Measurements from ENCODE around the gene ATE1.
"Not testable (repeated sequence)": the region's sequence is repeated elsewhere in the genome, so short reads cannot be mapped to it uniquely, and the experiment has no call there.

Gene ATE1

DNA sequence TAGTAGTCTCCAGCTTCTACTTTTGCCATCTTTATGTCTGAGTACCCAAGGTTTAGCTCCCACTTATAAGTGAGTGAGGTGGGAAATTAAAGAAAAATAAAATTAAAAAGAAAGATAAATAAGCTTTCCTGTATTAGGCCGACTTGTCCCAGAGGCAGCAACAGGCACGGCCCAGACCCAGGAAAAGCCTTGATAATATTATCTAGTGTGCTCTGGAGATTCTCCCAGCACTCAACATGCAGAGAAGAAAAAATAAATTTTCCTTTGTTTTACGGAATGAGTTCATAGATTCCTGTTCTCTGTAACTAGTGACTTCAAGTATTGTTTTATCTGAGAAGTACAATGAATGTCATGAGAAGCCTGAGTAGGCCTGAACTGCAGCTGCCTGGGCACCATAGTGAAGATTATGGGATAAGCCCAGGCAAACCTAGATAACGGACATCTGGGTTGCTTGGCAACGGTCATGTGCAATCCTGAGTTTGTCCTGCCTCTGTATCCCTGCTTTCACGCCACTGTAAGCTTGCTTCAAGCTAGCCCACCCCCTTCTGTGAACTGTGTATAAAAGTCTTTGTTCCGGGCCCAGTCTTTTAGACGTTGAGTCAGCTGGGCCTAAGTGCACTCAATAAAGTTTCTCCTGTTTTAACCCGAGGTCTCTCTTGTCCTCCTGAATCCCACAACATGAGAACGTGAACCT lies 6.4 kb downstream of the ATE1 start:
- peak; percentile 34; the same call in 2 of the 3 replicates for ATAC-seq
- TF ChIP-seq ZFP3 (CRISPR knock-in tag; IDR thresholded peaks at IDR 0.05) (0 out of 2 replicates have a peak, but pooled peaks have one; percentile 52), TOX (CRISPR knock-in tag; IDR thresholded peaks at IDR 0.05; ENCODE audit: borderline replicate concordance) (no peak), TSHZ2 (CRISPR knock-in tag; IDR thresholded peaks at IDR 0.05) (peak; percentile 47; the same call in 1 of the 2 replicates), PPARA (CRISPR knock-in tag; IDR thresholded peaks at IDR 0.05; ENCODE audit: borderline replicate concordance) (no peak), ZC3H10 (CRISPR knock-in tag; IDR thresholded peaks at IDR 0.05) (no peak), TCF4 (CRISPR knock-in tag; IDR thresholded peaks at IDR 0.05; ENCODE audit: borderline replicate concordance) (peak; percentile 72; the same call in 1 of the 2 replicates)

DNA sequence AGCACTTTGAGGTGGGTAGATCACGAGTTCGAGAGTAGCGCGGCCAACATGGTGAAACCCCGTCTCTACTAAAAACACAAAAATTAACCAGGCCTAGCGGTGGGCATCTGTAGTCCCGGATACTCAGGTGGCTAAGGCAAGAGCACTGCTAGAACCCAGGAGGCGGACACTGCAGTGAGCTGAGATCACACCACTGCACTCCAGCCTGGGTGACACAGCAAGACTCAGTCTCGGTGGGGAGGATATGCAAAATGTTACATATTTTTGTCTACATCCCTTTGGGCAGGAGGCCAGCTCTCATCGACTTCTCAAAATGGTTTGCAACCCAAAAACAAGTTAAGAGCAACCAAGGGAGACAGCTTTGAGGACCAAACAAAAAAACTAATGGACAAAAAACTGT lies 8.2 kb downstream of the ATE1 start:
- ATAC-seq = no peak
- TF ChIP-seq TOX (CRISPR knock-in tag; IDR thresholded peaks at IDR 0.05; ENCODE audit: borderline replicate concordance) (no peak), ZNF70 (CRISPR knock-in tag; IDR thresholded peaks at IDR 0.05) (no peak), PPARA (CRISPR knock-in tag; IDR thresholded peaks at IDR 0.05; ENCODE audit: borderline replicate concordance) (no peak), BACH2 (CRISPR knock-in tag; IDR thresholded peaks at IDR 0.05; ENCODE audit: borderline replicate concordance) (no peak), ZNF565 (CRISPR knock-in tag; conservative IDR thresholded peaks at IDR 0.05; ENCODE audit: low read depth) (no peak), ARNTL (CRISPR knock-in tag; IDR thresholded peaks at IDR 0.05; ENCODE audit: borderline replicate concordance, low read depth) (no peak)
- TF ChIP-seq, protein P1, sequence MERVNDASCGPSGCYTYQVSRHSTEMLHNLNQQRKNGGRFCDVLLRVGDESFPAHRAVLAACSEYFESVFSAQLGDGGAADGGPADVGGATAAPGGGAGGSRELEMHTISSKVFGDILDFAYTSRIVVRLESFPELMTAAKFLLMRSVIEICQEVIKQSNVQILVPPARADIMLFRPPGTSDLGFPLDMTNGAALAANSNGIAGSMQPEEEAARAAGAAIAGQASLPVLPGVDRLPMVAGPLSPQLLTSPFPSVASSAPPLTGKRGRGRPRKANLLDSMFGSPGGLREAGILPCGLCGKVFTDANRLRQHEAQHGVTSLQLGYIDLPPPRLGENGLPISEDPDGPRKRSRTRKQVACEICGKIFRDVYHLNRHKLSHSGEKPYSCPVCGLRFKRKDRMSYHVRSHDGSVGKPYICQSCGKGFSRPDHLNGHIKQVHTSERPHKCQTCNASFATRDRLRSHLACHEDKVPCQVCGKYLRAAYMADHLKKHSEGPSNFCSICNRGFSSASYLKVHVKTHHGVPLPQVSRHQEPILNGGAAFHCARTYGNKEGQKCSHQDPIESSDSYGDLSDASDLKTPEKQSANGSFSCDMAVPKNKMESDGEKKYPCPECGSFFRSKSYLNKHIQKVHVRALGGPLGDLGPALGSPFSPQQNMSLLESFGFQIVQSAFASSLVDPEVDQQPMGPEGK (CRISPR knock-in tag; IDR thresholded peaks at IDR 0.05; ENCODE audit: borderline replicate concordance) = no peak

DNA sequence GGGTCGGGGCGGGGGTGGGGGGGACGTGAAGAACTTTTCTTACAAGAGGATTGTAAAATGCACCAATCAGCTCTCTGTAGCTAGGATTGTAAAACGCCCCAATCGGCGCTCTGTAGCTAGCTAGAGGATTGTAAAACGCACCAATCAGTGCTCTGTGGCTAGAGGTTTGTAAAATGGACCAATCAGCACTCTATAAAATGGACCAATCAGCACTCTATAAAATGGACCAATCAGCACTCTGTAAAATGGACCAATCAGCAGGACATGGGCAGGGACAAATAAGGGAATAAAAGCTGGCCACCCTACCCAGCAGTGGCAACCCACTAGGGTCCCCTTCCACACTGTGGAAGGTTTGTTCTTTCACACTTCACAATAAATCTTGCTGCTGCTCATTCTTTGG lies 9.0 kb downstream of the ATE1 start:
- ATAC-seq = not testable (repeated sequence)

DNA sequence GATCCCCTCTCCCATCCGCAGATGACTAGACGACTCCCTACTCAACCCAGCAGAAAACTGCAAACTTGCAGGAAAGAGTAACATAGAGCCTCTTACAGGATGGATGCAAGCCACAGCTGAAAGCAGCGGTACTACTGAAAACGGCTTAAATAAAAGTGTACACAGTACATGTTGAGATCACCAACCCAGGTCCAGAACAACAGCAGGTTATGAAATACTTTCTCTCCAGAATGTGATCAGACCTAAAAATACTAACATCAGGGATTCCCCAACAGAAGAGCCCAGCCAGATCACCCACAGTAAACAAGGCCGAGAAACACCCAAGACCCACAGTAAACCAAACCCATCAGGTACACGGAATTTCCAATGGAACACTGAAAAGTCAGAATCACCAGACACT lies 13.2 kb downstream of the ATE1 start:
- no peak for ATAC-seq
- no peak for TF ChIP-seq PPARA (CRISPR knock-in tag; IDR thresholded peaks at IDR 0.05; ENCODE audit: borderline replicate concordance)
- no peak for TF ChIP-seq ISL1 (CRISPR knock-in tag; IDR thresholded peaks at IDR 0.05)
- no peak for TF ChIP-seq POU6F1 (CRISPR knock-in tag; IDR thresholded peaks at IDR 0.05; ENCODE audit: borderline replicate concordance, low read depth)
- no peak for TF ChIP-seq RARB (CRISPR knock-in tag; IDR thresholded peaks at IDR 0.05)
- TF ChIP-seq ZNF565 (CRISPR knock-in tag; conservative IDR thresholded peaks at IDR 0.05; ENCODE audit: low read depth) = no peak
- TF ChIP-seq, protein P1 (CRISPR knock-in tag; IDR thresholded peaks at IDR 0.05; ENCODE audit: borderline replicate concordance) = no peak
- TF ChIP-seq TSHZ2 (CRISPR knock-in tag; IDR thresholded peaks at IDR 0.05) = no peak
- TF ChIP-seq CSDC2 (CRISPR knock-in tag; IDR thresholded peaks at IDR 0.05) = no peak
- no peak for TF ChIP-seq GLIS3 (CRISPR knock-in tag; IDR thresholded peaks at IDR 0.05)
- no peak for TF ChIP-seq ZFP3 (CRISPR knock-in tag; IDR thresholded peaks at IDR 0.05)
- no peak for TF ChIP-seq SNAI2 (CRISPR knock-in tag; IDR thresholded peaks at IDR 0.05)
- TF ChIP-seq OSR1 (CRISPR knock-in tag; IDR thresholded peaks at IDR 0.05) = no peak
- no peak for TF ChIP-seq ZNF70 (CRISPR knock-in tag; IDR thresholded peaks at IDR 0.05)

All from SK-N-SH treated with all-trans-retinoic acid at 6 μM for 48 hours (cell line).